Loucy (cell line): ENCODE data around the gene DNASE2B.

Experiments
- H2AFZ ChIP-seq: fragments of 200-600 bp; sonication (generic); 2 replicates; pipeline ENCODE4 v1.6.0; 2016; ENCODE audit warnings: antibody characterized with exemption, mild to moderate bottlenecking, low read length, moderate library complexity
- H3F3A ChIP-seq: fragments of 200-600 bp; 2 replicates; pipeline ENCODE4 v1.6.0; 2016; ENCODE audit warnings: antibody characterized with exemption, low read depth, mild to moderate bottlenecking
- H3K27me3 ChIP-seq: fragments of 200-600 bp; sonication (generic); 2 replicates; pipeline ENCODE4 v1.6.1; 2014; ENCODE audit warnings: low read length, mild to moderate bottlenecking; ENCODE audit not compliant: insufficient read depth, poor library complexity, severe bottlenecking
- H3K36me3 ChIP-seq: fragments of 200-600 bp; sonication (generic); 2 replicates; pipeline ENCODE4 v1.6.1; 2016; ENCODE audit warnings: low read length; ENCODE audit not compliant: insufficient read depth
- H3K4me1 ChIP-seq: fragments of 200-600 bp; sonication (generic); 2 replicates; pipeline ENCODE4 v1.5.1; 2014; ENCODE audit warnings: low read length, mild to moderate bottlenecking; ENCODE audit not compliant: insufficient read depth, poor library complexity, severe bottlenecking
- H3K4me2 ChIP-seq: fragments of 200-600 bp; sonication (generic); 2 replicates; pipeline ENCODE4 v1.6.0; 2014; ENCODE audit warnings: antibody characterized with exemption, low read length, low read depth, mild to moderate bottlenecking; ENCODE audit not compliant: poor library complexity, severe bottlenecking
- H3K4me3 ChIP-seq: fragments of 200-600 bp; sonication (generic); 2 replicates; pipeline ENCODE4 v1.5.1; 2014; ENCODE audit warnings: low read length, mild to moderate bottlenecking, mixed read lengths; ENCODE audit not compliant: poor library complexity, severe bottlenecking
- H3K79me2 ChIP-seq: fragments of 200-600 bp; sonication (generic); 2 replicates; pipeline ENCODE4 v1.6.1; 2014; ENCODE audit warnings: low read length; ENCODE audit not compliant: insufficient read depth
- H3K9ac ChIP-seq: fragments of 200-600 bp; sonication (generic); 2 replicates; pipeline ENCODE4 v1.6.0; 2014; ENCODE audit warnings: mild to moderate bottlenecking, low read depth, low read length, moderate library complexity; ENCODE audit not compliant: poor library complexity, severe bottlenecking
- H3K9me2 ChIP-seq: fragments of 200-600 bp; sonication (generic); replicated peaks from 2 replicates; pipeline ENCODE4 v1.6.1; 2016; ENCODE audit warnings: low read depth, low read length, mixed read lengths
- H3K9me3 ChIP-seq: fragments of 200-600 bp; sonication (generic); 2 replicates; pipeline ENCODE4 v1.6.1; 2014; ENCODE audit warnings: mild to moderate bottlenecking, antibody characterized with exemption, low read length, low read depth; ENCODE audit not compliant: insufficient read depth
- H4K20me1 ChIP-seq: fragments of 200-600 bp; sonication (generic); 2 replicates; pipeline ENCODE4 v1.6.0; 2014; ENCODE audit warnings: antibody characterized with exemption, low read length, mild to moderate bottlenecking; ENCODE audit not compliant: insufficient read depth, poor library complexity, severe bottlenecking
- EZH2phosphoT487 ChIP-seq: fragments of 200-600 bp; IDR thresholded peaks from 2 replicates; pipeline ENCODE4 v1.6.1; 2018; ENCODE audit warnings: antibody characterized with exemption, mild to moderate bottlenecking, moderate library complexity, borderline replicate concordance
- TF ChIP-seq, protein P1 (sequence below): fragments of 200-600 bp; sonication (generic); conservative IDR thresholded peaks from 2 replicates; pipeline ENCODE4 v1.5.1; 2014; ENCODE audit warnings: mild to moderate bottlenecking, antibody characterized with exemption, low read length

The DNASE2B gene

DNA sequence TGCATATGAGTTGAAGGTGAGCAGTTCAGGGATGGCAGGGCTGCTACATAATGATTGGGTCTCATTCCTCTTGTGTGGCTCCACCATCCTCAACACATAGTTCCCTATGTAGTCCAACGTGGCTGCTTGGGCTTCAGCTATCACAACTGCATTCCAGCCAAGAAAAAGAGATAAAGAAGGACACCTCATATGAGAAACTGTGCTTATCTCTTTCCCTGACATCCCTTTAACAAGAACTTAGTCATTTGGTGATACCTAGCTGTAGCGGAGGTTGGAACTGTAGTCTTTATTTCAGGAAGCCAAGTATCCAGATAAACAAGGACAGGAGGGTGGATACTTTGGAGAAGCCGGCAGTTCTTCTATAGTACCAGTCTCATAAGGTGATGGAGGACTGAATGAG is 42.7 kb upstream of the DNASE2B start:
- Histone ChIP-seq H3K9ac (no peak overlapping the region), H3K4me2 (no peak overlapping the region), H3K9me3 (no peaks in the 10 kb centered on the region), H3K79me2 (no peaks in the 10 kb centered on the region), H3F3A (no peaks in the 10 kb centered on the region), H3K4me1 (no peaks in the 10 kb centered on the region), H3K27me3 (no peaks in the 10 kb centered on the region), H4K20me1 (no peaks in the 10 kb centered on the region), H3K36me3 (no peaks in the 10 kb centered on the region), H3K9me2 (no peaks in the 10 kb centered on the region), H3K4me3 (no peak overlapping the region), H2AFZ (no peak overlapping the region)
- TF ChIP-seq EZH2phosphoT487, result no peak
- TF ChIP-seq, protein P1, sequence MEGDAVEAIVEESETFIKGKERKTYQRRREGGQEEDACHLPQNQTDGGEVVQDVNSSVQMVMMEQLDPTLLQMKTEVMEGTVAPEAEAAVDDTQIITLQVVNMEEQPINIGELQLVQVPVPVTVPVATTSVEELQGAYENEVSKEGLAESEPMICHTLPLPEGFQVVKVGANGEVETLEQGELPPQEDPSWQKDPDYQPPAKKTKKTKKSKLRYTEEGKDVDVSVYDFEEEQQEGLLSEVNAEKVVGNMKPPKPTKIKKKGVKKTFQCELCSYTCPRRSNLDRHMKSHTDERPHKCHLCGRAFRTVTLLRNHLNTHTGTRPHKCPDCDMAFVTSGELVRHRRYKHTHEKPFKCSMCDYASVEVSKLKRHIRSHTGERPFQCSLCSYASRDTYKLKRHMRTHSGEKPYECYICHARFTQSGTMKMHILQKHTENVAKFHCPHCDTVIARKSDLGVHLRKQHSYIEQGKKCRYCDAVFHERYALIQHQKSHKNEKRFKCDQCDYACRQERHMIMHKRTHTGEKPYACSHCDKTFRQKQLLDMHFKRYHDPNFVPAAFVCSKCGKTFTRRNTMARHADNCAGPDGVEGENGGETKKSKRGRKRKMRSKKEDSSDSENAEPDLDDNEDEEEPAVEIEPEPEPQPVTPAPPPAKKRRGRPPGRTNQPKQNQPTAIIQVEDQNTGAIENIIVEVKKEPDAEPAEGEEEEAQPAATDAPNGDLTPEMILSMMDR, result no peak

DNA sequence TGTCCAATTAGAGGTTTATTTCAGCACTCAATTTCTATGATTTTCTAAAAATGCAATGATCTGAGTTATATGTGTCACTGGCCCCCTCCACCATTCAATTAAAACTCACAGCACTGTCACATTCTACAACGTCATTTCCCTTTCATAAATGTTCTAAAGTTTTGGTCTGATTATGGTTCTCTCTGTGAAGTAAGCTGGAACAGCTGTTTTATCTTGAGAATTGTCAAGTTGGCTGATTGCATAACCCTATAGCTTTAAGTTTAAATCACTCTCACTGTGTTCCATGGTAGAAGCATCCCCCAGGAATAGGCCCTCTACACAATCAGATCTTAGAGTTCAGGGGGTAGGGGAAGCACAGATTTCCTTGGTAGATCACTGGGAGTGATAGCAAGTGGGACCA is 41.4 kb upstream of the DNASE2B start:
- H3K9ac ChIP-seq, result no peak overlapping the region
- H3K36me3 ChIP-seq, result no peaks in the 10 kb centered on the region
- H3K9me3 ChIP-seq, result no peaks in the 10 kb centered on the region
- no peak overlapping the region for H2AFZ ChIP-seq
- H4K20me1 ChIP-seq, result no peaks in the 10 kb centered on the region
- no peaks in the 10 kb centered on the region for H3F3A ChIP-seq
- H3K27me3 ChIP-seq, result no peaks in the 10 kb centered on the region
- H3K4me1 ChIP-seq, result no peaks in the 10 kb centered on the region
- H3K9me2 ChIP-seq, result no peaks in the 10 kb centered on the region
- no peak overlapping the region for H3K4me2 ChIP-seq
- no peaks in the 10 kb centered on the region for H3K79me2 ChIP-seq
- H3K4me3 ChIP-seq, result no peak overlapping the region
- TF ChIP-seq EZH2phosphoT487, result no peak
- TF ChIP-seq, protein P1, result no peak

GRCh38 chr1:84358695-84359094 is 39.6 kb upstream of the DNASE2B start:
- H3K4me3 ChIP-seq, result no peak overlapping the region
- H3K9me2 ChIP-seq, result no peaks in the 10 kb centered on the region
- H4K20me1 ChIP-seq, result no peaks in the 10 kb centered on the region
- no peaks in the 10 kb centered on the region for H3K9me3 ChIP-seq
- H3K9ac ChIP-seq, result no peak overlapping the region
- no peaks in the 10 kb centered on the region for H3K4me1 ChIP-seq
- no peaks in the 10 kb centered on the region for H3K79me2 ChIP-seq
- no peak overlapping the region for H2AFZ ChIP-seq
- no peaks in the 10 kb centered on the region for H3K36me3 ChIP-seq
- no peak overlapping the region for H3K4me2 ChIP-seq
- no peaks in the 10 kb centered on the region for H3K27me3 ChIP-seq
- TF ChIP-seq, protein P1, result no peak
- TF ChIP-seq EZH2phosphoT487, result no peak
- no peaks in the 10 kb centered on the region for H3F3A ChIP-seq
